ENCODE measurements around the gene CNKSR1.
A peak's percentile ranks its signal among the peaks of the same experiment; 100 is the strongest.

CNKSR1 gene

DNA sequence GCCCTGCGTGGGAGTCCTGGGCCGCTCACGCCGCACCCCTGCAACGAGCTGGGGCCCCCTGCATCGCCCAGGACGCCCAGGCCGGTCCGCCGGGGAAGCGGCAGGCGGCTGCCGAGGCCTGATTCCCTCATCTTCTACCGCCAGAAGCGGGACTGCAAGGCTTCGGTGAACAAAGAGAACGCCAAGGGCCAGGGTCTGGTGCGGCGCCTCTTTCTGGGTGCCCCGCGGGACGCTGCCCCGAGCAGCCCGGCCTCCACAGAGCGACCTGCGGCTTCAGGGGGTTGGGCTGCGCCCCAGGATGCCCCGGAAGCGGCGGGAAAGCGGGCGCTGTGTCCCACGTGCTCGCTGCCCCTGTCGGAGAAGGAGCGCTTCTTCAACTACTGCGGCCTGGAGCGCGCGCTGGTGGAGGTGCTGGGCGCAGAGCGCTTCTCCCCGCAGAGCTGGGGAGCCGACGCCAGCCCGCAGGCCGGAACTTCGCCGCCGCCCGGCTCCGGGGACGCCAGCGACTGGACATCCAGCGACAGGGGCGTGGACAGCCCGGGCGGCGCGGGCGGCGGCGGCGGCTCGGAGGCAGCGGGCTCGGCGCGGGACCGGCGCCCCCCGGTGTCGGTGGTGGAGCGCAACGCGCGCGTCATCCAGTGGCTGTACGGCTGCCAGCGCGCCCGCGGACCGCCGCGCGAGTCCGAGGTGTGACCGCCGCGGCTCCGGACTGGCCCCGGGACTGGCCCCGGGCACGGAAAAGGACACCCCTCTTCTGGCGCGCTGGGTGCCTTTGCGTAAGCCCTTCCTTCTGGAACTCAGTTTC, 15.7 kb upstream of the CNKSR1 start:
- Histone ChIP-seq H3K9me3 (ENCODE audit: control insufficient read depth in 2 of 2, low read length in 2 of 2) (no peaks in the 10 kb centered on the region), H3K4me1 (ENCODE audit: control insufficient read depth, insufficient read depth, low read length) (peaks cover 22% of the 10 kb centered on the region), H3K36me3 (ENCODE audit: control insufficient read depth in 2 of 2, insufficient read depth in 2 of 2, low read length in 2 of 2) (no peaks in the 10 kb centered on the region), H3K27ac (ENCODE audit: low read length) (no peak overlapping the region), H3K9ac (ENCODE audit: low read length in 2 of 2) (peak overlapping the region; percentile 47 to 58), H3K27me3 (ENCODE audit: control insufficient read depth in 1 of 2, insufficient read depth in 2 of 2, low read length in 2 of 2) (peaks cover 5 to 6% of the 10 kb centered on the region in 2 donors), H3K4me3 (ENCODE audit: low read length in 2 of 2) (peak overlapping the region; percentile 57 to 74)

DNA sequence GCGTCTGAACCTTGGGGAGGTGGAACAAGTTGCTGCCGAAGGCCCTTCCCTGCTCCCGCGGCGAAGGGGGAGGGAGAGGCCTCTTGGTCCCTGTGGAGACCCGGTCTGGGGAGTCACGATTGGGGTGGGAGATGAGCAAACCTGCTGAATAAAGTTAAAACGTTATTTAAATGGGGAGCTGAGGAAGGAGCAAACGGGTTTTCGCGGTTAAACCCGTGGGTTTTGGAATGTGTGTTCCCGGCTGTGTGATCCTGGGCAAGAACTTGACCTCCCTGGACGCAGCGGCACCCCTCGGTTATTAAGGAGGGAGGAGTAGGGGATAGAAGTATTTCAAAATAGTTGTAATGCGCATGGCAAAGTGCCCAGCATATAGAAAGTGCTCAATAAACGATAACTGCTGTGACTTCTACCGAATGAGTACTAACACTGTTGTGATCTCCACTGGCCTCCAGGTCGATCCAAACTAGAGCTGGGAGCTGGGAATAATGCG, 15.0 kb upstream of the CNKSR1 start:
- H3K27me3 ChIP-seq (ENCODE audit: control insufficient read depth in 1 of 2, insufficient read depth in 2 of 2, low read length in 2 of 2), result peaks cover 2 to 3% of the 10 kb centered on the region in 2 donors
- H3K36me3 ChIP-seq (ENCODE audit: control insufficient read depth in 2 of 2, insufficient read depth in 2 of 2, low read length in 2 of 2), result no peaks in the 10 kb centered on the region
- H3K4me3 ChIP-seq (ENCODE audit: low read length in 2 of 2), result peak overlapping the region; percentile 57 to 74
- H3K9me3 ChIP-seq (ENCODE audit: control insufficient read depth in 2 of 2, low read length in 2 of 2), result no peaks in the 10 kb centered on the region
- H3K27ac ChIP-seq (ENCODE audit: low read length), result no peak overlapping the region
- peaks cover 22% of the 10 kb centered on the region for H3K4me1 ChIP-seq (ENCODE audit: control insufficient read depth, insufficient read depth, low read length)
- H3K9ac ChIP-seq (ENCODE audit: low read length in 2 of 2), result peak overlapping the region; percentile 44 to 47

DNA sequence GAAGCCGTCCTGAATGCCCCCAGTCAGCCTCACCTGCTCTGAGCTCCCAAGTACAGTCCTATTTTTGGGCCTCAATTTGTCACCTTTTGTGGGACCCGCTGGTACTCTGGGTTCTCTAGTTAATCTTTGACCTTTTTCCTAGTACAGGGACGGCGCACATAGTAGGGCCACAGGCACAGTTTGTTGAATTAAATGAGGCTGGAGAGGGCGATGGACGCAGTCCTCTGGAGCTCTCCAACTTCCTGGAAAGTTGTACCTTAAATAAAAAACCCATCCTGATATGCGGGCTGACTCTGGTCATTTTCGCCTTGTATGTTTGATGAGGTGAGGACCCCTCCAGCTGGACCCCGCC, 13.6 kb upstream of the CNKSR1 start:
- peaks cover under 1 to 3% of the 10 kb centered on the region in 2 donors for H3K27me3 ChIP-seq (ENCODE audit: control insufficient read depth in 1 of 2, insufficient read depth in 2 of 2, low read length in 2 of 2)
- no peaks in the 10 kb centered on the region for H3K36me3 ChIP-seq (ENCODE audit: control insufficient read depth in 2 of 2, insufficient read depth in 2 of 2, low read length in 2 of 2)
- H3K9ac ChIP-seq (ENCODE audit: low read length in 2 of 2), result no peak overlapping the region
- H3K4me3 ChIP-seq (ENCODE audit: low read length in 2 of 2), result peak overlapping the region; percentile 46 to 69
- no peak overlapping the region for H3K27ac ChIP-seq (ENCODE audit: low read length)
- peaks cover 22% of the 10 kb centered on the region for H3K4me1 ChIP-seq (ENCODE audit: control insufficient read depth, insufficient read depth, low read length)
- no peaks in the 10 kb centered on the region for H3K9me3 ChIP-seq (ENCODE audit: control insufficient read depth in 2 of 2, low read length in 2 of 2)

DNA sequence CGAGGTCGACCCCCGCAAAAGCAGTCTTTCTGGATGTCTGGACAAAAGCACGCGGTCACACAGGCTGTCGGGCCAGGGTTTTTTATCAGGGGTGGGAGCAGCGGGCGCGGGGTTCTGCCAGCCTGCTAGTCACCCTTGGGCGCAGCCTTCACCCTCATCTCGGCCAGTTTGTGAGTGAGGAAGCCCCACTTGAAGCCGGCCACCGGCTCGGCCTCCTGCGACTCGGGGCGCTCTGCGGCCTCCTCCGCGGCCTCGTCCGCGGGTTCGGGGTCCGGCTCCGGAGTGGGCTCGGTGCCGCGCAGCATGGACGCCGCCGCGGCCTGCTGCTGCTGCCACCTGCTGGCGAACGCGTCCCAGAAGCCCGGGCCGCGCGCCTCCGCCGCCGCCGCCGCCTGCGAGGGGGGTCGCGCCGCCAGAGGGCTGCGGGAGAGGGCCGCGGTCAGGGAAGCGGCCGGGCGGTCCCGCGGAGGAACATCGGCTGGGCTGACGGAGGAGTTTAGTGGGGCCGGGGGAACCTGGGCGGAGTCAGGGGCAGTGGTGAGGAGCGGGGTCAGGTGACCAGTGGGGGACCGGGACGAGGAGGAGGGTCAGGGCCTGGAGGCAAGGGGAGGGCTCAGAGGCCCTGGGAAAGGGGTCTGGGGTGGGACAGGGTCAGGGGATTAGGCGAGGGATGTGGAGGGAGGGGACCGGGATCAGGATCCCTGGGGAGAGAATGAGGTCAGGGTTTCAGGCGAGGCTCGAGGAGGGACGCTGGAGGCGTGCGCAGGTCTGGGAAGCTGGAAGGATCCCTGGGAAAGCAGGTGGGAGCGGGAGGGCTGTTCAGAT, 13.0 kb upstream of the CNKSR1 start:
- H3K36me3 ChIP-seq (ENCODE audit: control insufficient read depth in 2 of 2, insufficient read depth in 2 of 2, low read length in 2 of 2), result no peaks in the 10 kb centered on the region
- peaks cover 0 to under 1% of the 10 kb centered on the region in 2 donors for H3K27me3 ChIP-seq (ENCODE audit: control insufficient read depth in 1 of 2, insufficient read depth in 2 of 2, low read length in 2 of 2)
- H3K9me3 ChIP-seq (ENCODE audit: control insufficient read depth in 2 of 2, low read length in 2 of 2), result no peaks in the 10 kb centered on the region
- peaks cover 22% of the 10 kb centered on the region for H3K4me1 ChIP-seq (ENCODE audit: control insufficient read depth, insufficient read depth, low read length)
- H3K4me3 ChIP-seq (ENCODE audit: low read length in 2 of 2), result peak overlapping the region; percentile 46 to 69
- H3K27ac ChIP-seq (ENCODE audit: low read length), result peak overlapping the region; percentile 55
- peak overlapping the region; percentile 55 to 66 for H3K9ac ChIP-seq (ENCODE audit: low read length in 2 of 2)

DNA sequence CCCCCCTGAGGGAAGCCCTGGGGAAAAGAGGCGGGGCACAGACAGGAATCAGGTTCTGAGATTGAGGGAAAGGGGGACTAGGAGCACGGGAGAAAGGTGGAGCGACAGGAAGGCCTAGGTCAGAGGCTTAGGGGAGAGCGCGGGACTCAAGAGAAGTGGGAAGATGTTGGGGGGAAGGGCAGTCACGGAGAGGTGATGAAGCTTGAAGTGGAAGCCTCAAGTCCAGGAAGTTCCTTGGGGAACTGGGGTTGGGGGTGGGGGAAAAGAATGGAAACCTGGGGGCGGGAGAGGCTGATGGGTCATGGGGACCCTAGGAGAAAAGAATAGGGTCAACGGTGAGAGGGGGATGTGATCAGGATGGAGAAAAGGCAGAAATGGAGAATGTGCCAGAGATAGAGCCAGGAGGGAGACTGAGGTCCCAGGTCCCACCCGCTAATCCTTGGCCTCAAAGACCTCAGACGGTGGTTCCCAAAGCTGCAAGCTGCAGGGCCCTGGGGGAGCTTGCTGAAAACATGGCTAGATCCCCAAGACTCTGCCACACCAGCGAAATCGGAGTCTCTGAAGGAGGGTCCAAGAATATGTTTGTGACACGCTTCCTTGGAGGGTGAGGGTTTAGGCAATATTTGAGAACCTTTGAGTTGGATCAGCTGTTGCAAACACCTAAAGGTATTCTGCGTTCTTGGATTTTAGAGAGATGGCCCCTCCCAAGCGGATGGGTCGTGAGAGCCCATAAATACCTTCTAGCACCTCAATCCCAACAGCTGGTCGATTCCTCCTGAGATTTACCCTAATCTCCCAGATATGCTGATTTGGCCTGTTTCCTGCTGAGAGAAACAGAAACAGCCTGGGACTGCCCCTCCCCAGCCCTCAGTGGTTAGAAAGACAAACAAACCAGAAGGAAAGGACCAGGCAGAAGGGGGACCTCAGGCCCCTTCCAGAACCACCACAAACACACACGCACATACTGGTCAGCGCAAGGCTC, 12.1 kb upstream of the CNKSR1 start:
- Histone ChIP-seq H3K27ac (ENCODE audit: low read length) (no peak overlapping the region), H3K9ac (ENCODE audit: low read length in 2 of 2) (peak overlapping the region; percentile 55 to 66), H3K27me3 (ENCODE audit: control insufficient read depth in 1 of 2, insufficient read depth in 2 of 2, low read length in 2 of 2) (no peaks in the 10 kb centered on the region), H3K4me1 (ENCODE audit: control insufficient read depth, insufficient read depth, low read length) (peaks cover 27% of the 10 kb centered on the region), H3K9me3 (ENCODE audit: control insufficient read depth in 2 of 2, low read length in 2 of 2) (no peaks in the 10 kb centered on the region), H3K36me3 (ENCODE audit: control insufficient read depth in 2 of 2, insufficient read depth in 2 of 2, low read length in 2 of 2) (no peaks in the 10 kb centered on the region), H3K4me3 (ENCODE audit: low read length in 2 of 2) (no peak overlapping the region)

DNA sequence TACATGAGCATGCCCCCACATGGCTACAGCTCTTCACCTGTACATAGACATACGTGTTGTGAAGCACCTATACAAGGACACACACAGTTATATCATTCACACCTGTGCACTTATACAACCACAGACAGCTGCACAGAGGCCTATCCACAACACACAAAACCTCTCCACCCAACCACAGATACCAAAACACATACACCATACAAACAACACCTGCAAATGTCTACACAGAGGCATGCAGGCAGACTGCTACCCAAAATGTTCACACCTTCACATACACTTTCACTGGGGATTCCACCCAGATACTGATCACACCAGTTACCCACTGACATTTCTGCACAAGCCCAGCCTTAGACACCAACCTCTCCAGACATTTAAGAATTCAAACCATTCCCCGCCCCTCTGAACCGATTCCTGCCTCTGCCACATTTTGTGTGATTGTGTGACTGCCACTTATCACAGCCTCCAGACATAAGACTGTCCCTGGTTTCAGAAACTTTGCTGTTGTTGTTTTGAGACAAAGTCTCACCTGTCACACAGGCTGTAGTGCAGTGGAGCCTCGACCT, 10.5 kb upstream of the CNKSR1 start:
- no peaks in the 10 kb centered on the region for H3K9me3 ChIP-seq (ENCODE audit: control insufficient read depth in 2 of 2, low read length in 2 of 2)
- no peak overlapping the region for H3K9ac ChIP-seq (ENCODE audit: low read length in 2 of 2)
- peaks cover 29% of the 10 kb centered on the region for H3K4me1 ChIP-seq (ENCODE audit: control insufficient read depth, insufficient read depth, low read length)
- no peak overlapping the region for H3K27ac ChIP-seq (ENCODE audit: low read length)
- H3K27me3 ChIP-seq (ENCODE audit: control insufficient read depth in 1 of 2, insufficient read depth in 2 of 2, low read length in 2 of 2), result no peaks in the 10 kb centered on the region
- H3K36me3 ChIP-seq (ENCODE audit: control insufficient read depth in 2 of 2, insufficient read depth in 2 of 2, low read length in 2 of 2), result peaks cover 0 to 2% of the 10 kb centered on the region in 2 donors
- no peak overlapping the region for H3K4me3 ChIP-seq (ENCODE audit: low read length in 2 of 2)

DNA sequence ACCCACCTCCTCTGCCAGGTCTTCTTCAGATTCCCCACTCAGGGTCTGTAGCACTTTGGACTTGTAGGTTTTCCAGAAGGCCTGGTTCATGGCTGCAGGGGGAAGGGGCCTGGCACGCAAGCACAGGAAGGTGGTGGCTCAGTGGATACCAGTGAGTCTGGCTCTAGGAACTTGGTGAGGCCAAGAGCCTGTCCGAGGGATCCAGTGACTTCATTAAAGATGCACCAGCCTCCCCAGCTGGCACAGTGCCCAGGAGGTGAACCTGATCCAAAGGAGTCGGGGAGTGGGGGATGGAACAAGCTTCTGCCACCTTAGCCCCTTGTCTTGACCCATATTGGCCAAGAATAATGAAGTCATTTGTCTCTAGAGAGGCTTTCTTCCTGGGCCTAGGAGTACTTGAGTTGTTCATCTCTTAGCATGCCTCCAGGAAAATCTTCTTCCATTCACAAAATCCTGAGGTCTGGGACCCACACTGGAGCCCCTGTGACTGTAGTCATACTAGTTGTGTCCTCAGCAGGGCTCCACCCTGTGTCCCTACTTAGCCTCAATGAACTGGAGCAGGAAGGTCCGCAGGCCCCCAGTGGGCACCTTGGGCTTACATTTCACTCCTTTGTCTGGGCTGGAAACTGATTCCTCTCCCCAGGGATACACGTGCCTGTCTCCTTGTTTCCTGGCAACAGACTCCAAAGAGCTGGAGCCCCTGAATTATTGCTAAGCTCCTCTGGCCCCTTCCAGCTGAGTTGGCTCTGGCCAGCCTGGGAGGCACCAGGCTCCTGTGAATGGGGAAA, 8.7 kb upstream of the CNKSR1 start, which contains the start of gene C1orf232:
C1orf232 (minus strand) TSS at position 554 of the 788 bp plus-strand sequence; CDS start at position 90, 464 bp downstream.
- H3K9ac ChIP-seq (ENCODE audit: low read length in 2 of 2), result peak within 1 kb of the TSS; percentile 89 to 95
- H3K4me1 ChIP-seq (ENCODE audit: control insufficient read depth, insufficient read depth, low read length), result peaks cover 26% of the 10 kb centered on the region

DNA sequence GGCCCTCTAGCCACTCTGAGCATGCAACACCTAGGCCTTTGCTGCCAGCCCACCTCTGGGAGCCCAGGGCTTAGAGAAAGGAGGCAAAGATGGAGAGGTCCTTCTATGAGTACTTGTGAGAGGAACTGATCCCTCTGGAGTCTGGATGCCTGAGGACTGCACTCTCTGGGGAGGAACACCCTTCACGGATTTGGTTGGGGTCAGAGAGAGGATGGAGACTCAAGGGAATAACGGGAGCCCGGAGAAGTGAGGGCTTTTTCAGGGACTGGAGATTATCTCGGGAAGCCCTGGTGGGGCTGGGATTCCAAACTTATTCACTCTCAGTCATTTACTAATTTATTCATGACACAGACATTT, 8.1 kb upstream of the CNKSR1 start:
- peak overlapping the region; percentile 21 to 95 for H3K9ac ChIP-seq (ENCODE audit: low read length in 2 of 2)
- H3K9me3 ChIP-seq (ENCODE audit: control insufficient read depth in 2 of 2, low read length in 2 of 2), result no peaks in the 10 kb centered on the region
- H3K4me1 ChIP-seq (ENCODE audit: control insufficient read depth, insufficient read depth, low read length), result peaks cover 23% of the 10 kb centered on the region
- H3K27me3 ChIP-seq (ENCODE audit: control insufficient read depth in 1 of 2, insufficient read depth in 2 of 2, low read length in 2 of 2), result no peaks in the 10 kb centered on the region
- H3K4me3 ChIP-seq (ENCODE audit: low read length in 2 of 2), result peak overlapping the region; percentile 88 to 94
- peak overlapping the region; percentile 64 for H3K27ac ChIP-seq (ENCODE audit: low read length)
- H3K36me3 ChIP-seq (ENCODE audit: control insufficient read depth in 2 of 2, insufficient read depth in 2 of 2, low read length in 2 of 2), result peaks cover 0 to 2% of the 10 kb centered on the region in 2 donors

More for the DNA sequence above, 8.7 kb upstream of the CNKSR1 start, which contains the start of gene C1orf232:
- H3K27ac ChIP-seq (ENCODE audit: low read length), result peak within 1 kb of the TSS; percentile 64
- no peaks in the 10 kb centered on the region for H3K9me3 ChIP-seq (ENCODE audit: control insufficient read depth in 2 of 2, low read length in 2 of 2)
- peak within 1 kb of the TSS; percentile 88 to 94 for H3K4me3 ChIP-seq (ENCODE audit: low read length in 2 of 2)
- H3K36me3 ChIP-seq (ENCODE audit: control insufficient read depth in 2 of 2, insufficient read depth in 2 of 2, low read length in 2 of 2), result peaks cover 0 to 2% of the 10 kb centered on the region in 2 donors
- H3K27me3 ChIP-seq (ENCODE audit: control insufficient read depth in 1 of 2, insufficient read depth in 2 of 2, low read length in 2 of 2), result no peaks in the 10 kb centered on the region

DNA sequence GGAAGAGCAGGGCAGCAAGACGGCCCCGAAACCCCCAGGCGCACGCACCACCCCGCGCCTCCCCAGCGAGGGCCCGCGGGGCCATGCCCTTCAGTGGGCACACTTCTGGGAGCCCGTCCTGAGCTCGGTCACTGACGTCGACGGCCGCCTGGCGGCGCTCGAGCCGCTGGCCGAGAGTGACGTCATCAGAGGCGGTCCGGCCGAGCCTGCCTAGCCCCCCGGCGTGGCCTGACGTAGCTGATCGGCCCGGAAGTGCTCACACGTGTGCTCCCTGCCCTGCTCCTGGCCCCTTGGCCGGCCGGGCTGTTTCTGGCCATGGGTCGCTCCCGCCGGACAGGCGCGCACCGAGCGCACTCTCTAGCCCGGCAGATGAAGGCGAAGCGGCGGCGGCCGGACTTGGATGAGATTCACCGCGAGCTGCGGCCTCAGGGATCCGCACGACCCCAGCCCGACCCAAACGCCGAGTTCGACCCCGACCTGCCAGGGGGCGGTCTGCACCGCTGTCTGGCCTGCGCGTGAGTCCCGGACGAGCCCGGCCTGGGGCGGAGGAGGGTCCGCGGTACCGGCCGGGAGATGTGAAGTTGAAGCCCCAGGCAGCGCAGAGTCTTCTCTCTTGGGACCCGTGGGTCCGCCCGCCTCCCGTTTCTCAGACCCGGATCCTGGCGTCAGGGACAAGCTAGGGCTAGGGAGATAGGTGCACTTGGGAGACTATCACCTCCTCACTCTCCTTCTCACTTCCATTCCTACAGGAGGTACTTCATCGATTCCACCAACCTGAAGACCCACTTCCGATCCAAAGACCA, 7.4 kb upstream of the CNKSR1 start, which contains the start of gene ZNF593:
ZNF593 (plus strand) TSS at position 240 of the 803 bp plus-strand sequence; CDS start at position 316, 76 bp downstream.
- H3K9ac ChIP-seq (ENCODE audit: low read length in 2 of 2), result peak within 1 kb of the TSS; percentile 89 to 95
- no peaks in the 10 kb centered on the region for H3K9me3 ChIP-seq (ENCODE audit: control insufficient read depth in 2 of 2, low read length in 2 of 2)
- peaks cover 0 to 2% of the 10 kb centered on the region in 2 donors for H3K36me3 ChIP-seq (ENCODE audit: control insufficient read depth in 2 of 2, insufficient read depth in 2 of 2, low read length in 2 of 2)
- peak within 1 kb of the TSS; percentile 64 for H3K27ac ChIP-seq (ENCODE audit: low read length)
- H3K4me3 ChIP-seq (ENCODE audit: low read length in 2 of 2), result peak within 1 kb of the TSS; percentile 88 to 94
- H3K27me3 ChIP-seq (ENCODE audit: control insufficient read depth in 1 of 2, insufficient read depth in 2 of 2, low read length in 2 of 2), result no peaks in the 10 kb centered on the region
- peaks cover 18% of the 10 kb centered on the region for H3K4me1 ChIP-seq (ENCODE audit: control insufficient read depth, insufficient read depth, low read length)

Data from stomach smooth muscle (tissue), 2 donors.